Body of pancreas (tissue), 4 donors: ENCODE results near the gene PDLIM5. TPM values are rescaled to one million over a fixed set of nuclear protein-coding genes. Genes with fewer than 3 reads are reported as not detected.

ENCODE experiments used
- ATAC-seq: fragments of 150-250 bp; one replicate; pipeline ENCODE4 v1.9.1; 2016
- DNase-seq, 4 donors: peaks; one replicate each; pipeline ENCODE4 v3.0.0-alpha.2; 2019
- H3K27ac ChIP-seq, 4 donors: fragments of 200-600 bp; sonication (generic); 1 replicate in 3 of 4; 2 replicates in 1 of 4; pipeline versions ENCODE4 v1.5.1 to v1.6.1; 2016 to 2019; ENCODE audit warnings: mild to moderate bottlenecking in 1 of 4, mixed read lengths in 1 of 4, moderate library complexity in 1 of 4
- H3K27me3 ChIP-seq, 2 donors: fragments of 200-600 bp; sonication (generic); one replicate each; pipeline ENCODE4 v1.6.0; 2016; ENCODE audit warnings: mild to moderate bottlenecking in 1 of 2
- H3K36me3 ChIP-seq, 2 donors: fragments of 200-600 bp; sonication (generic); replicated peaks in 1 of 2; 2 replicates each; pipeline ENCODE4 v1.5.1; 2016; ENCODE audit warnings: low read depth in 2 of 2; ENCODE audit not compliant: insufficient read depth in 1 of 2
- H3K4me1 ChIP-seq: fragments of 200-600 bp; sonication (generic); one replicate; pipeline ENCODE4 v1.6.0; 2016
- H3K4me3 ChIP-seq, 2 donors: fragments of 200-600 bp; sonication (generic); 1 replicate in 1 of 2; 2 replicates in 1 of 2; pipeline ENCODE4 v1.5.1; 2016 to 2019
- H3K9me3 ChIP-seq, 3 donors: fragments of 200-600 bp; sonication (generic); 1 replicate in 2 of 3; 2 replicates in 1 of 3; pipeline ENCODE4 v1.5.1; 2016
- CTCF ChIP-seq, 7 experiments: fragments of 450-650 bp in 4 of 7; fragments of 200-600 bp in 3 of 7; sonication (generic) in 3 of 7; IDR thresholded peaks; one replicate each; pipeline ENCODE4 v1.5.1; 2016 to 2019; ENCODE audit warnings: antibody characterized with exemption in 7 of 7
- POLR2A ChIP-seq, 3 donors: fragments of 450-650 bp; IDR thresholded peaks; one replicate each; pipeline ENCODE4 v1.6.1; 2016; ENCODE audit warnings: antibody characterized with exemption in 3 of 3, mild to moderate bottlenecking in 2 of 3
- WGBS, 2 donors: methylation state at CpG; one replicate each; pipeline ENCODE4 v1.1.5; 2017; 5-methylcytosine and 5-hydroxymethylcytosine counted together
- intact Hi-C: fragments of 100-400 bp; cut with DNase I; formaldehyde crosslinking; loops from one replicate; pipeline ENCODE4 v1.15.1; 2023
- total RNA-seq, 2 donors: library from RNA; depleted of rRNA; stranded (reverse); fragments of >200 nt; gene quantifications; one replicate each; pipeline ENCODE4 v1.1.0, GENCODE V29; 2016

PDLIM5 gene
- total RNA-seq, 2 donors from 2014 or later, result 44.2 to 70.3 TPM

GRCh38 chr4:94442251-94442650 lies 9.5 kb upstream of the PDLIM5 start:
- Histone ChIP-seq H3K27me3 (no peaks in the 10 kb centered on the region), H3K27ac (no peak overlapping the region), H3K9me3 (no peaks in the 10 kb centered on the region), H3K4me1 (no peaks in the 10 kb centered on the region), H3K4me3 (no peak overlapping the region), H3K36me3 (no peaks in the 10 kb centered on the region)
- TF ChIP-seq CTCF (IDR thresholded peaks at IDR 0.05) (no peak), POLR2A (IDR thresholded peaks at IDR 0.05) (no peak)
- DNase-seq (no peak), ATAC-seq (no peak)
- 86 to 100% methylated on average over 1 of the region's 1 CpG for WGBS, 2 donors
- intact Hi-C loops, result no loop called here

- no peak overlapping the region for H3K27ac ChIP-seq
- 83 to 88% methylated on average over 3 of the region's 3 CpGs for WGBS, 2 donors
- no peaks in the 10 kb centered on the region for H3K36me3 ChIP-seq
- intact Hi-C loops, result no loop called here
- TF ChIP-seq POLR2A (IDR thresholded peaks at IDR 0.05) (no peak), CTCF (IDR thresholded peaks at IDR 0.05) (no peak)
- no peaks in the 10 kb centered on the region for H3K27me3 ChIP-seq
- ATAC-seq, result no peak
- H3K4me1 ChIP-seq, result peaks cover 24% of the 10 kb centered on the region
- no peak overlapping the region for H3K4me3 ChIP-seq
- DNase-seq, result no peak
- H3K9me3 ChIP-seq, result no peaks in the 10 kb centered on the region
These were observed 5.4 kb upstream of the PDLIM5 start for GRCh38 chr4:94446386-94446785.

- DNase-seq (no peak), ATAC-seq (no peak)
- no peak overlapping the region for H3K4me3 ChIP-seq
- TF ChIP-seq CTCF (IDR thresholded peaks at IDR 0.05) (no peak), POLR2A (IDR thresholded peaks at IDR 0.05) (no peak)
- H3K27ac ChIP-seq, result no peak overlapping the region
- H3K36me3 ChIP-seq, result no peaks in the 10 kb centered on the region
- H3K4me1 ChIP-seq, result peaks cover 24% of the 10 kb centered on the region
- no peaks in the 10 kb centered on the region for H3K9me3 ChIP-seq
- no peaks in the 10 kb centered on the region for H3K27me3 ChIP-seq
- 65 to 71% methylated on average over 3 of the region's 3 CpGs for WGBS, 2 donors
- intact Hi-C loops, result no loop called here
These were observed 3.9 kb upstream of the PDLIM5 start for GRCh38 chr4:94447754-94448411.

- Histone ChIP-seq H3K27me3 (no peaks in the 10 kb centered on the region), H3K36me3 (no peaks in the 10 kb centered on the region), H3K9me3 (no peaks in the 10 kb centered on the region), H3K4me1 (peaks cover 24% of the 10 kb centered on the region), H3K27ac (no peak overlapping the region), H3K4me3 (no peak overlapping the region)
- TF ChIP-seq POLR2A (IDR thresholded peaks at IDR 0.05) (no peak), CTCF (IDR thresholded peaks at IDR 0.05) (no peak)
- no peak for ATAC-seq
- no peak for DNase-seq
- WGBS, 2 donors, result 8 to 20% methylated on average over 3 of the region's 3 CpGs
- intact Hi-C loops, result no loop called here
These were observed 2.8 kb upstream of the PDLIM5 start for GRCh38 chr4:94448815-94449375.
